GM12878 (cell line): Measurements from ENCODE around the gene LRP10. TPM values are rescaled to one million over a fixed set of nuclear protein-coding genes. Genes with fewer than 3 reads are reported as not detected.

ENCODE experiments used
- ATAC-seq: fragments of 200-7000 bp; cut with Tn5 transposase; 3 replicates; pipeline ENCODE4 v1.9.1; 2020; ENCODE audit warnings: mild to moderate bottlenecking, moderate library complexity
- BruUV-seq: library from RNA; stranded (reverse); fragments of 400-500 nt; replicated peaks from 2 replicates; lab custom pipeline; 2021; lab: Mats Ljungman, UMichigan
- CTCF ChIA-PET: fragments of 300-600 bp; sonication (Branson Sonifier 250); formaldehyde crosslinking; extraction: SDS; loops from one replicate; lab custom pipeline; 2021; ENCODE audit warnings: inconsistent platforms; lab: Yijun Ruan, JAX
- POLR2A ChIA-PET: fragments of 350-600 bp; formaldehyde crosslinking; extraction: SDS; loops from one replicate; lab custom pipeline; 2021; ENCODE audit warnings: inconsistent platforms; lab: Charles Lee
- RAD21 ChIA-PET: fragments of 300-600 bp; sonication (Branson Sonifier 250); formaldehyde crosslinking; loops from one replicate; lab custom pipeline; 2023; ENCODE audit warnings: antibody characterized with exemption; ENCODE audit not compliant: unreplicated experiment; lab: Charles Lee
- SMC1A ChIA-PET: fragments of 300-600 bp; sonication (Branson Sonifier 250); formaldehyde crosslinking; loops from one replicate; lab custom pipeline; 2023; ENCODE audit not compliant: unreplicated experiment, uncharacterized antibody; lab: Charles Lee
- DNase-seq: peaks from one replicate; pipeline ENCODE4 v3.0.0-alpha.2; 2011; ENCODE audit warnings: low read depth, low spot score
- FAIRE-seq: peaks from 3 replicates; lab custom pipeline; 2011; peaks lifted over from hg19 to GRCh38; lab: Jason Lieb, UNC
- H2AFZ ChIP-seq: 2 replicates; pipeline ENCODE4 v1.6.0; 2011; ENCODE audit warnings: low read depth, low read length, control low read depth; ENCODE audit not compliant: control insufficient read depth
- H3K27ac ChIP-seq: 2 replicates; pipeline ENCODE4 v1.5.1; 2011; ENCODE audit warnings: control low read depth; ENCODE audit not compliant: control insufficient read depth, insufficient read depth
- H3K27me3 ChIP-seq, 2 experiments: replicated peaks in 1 of 2; 2 replicates each; pipeline versions ENCODE4 v1.6.0 to v1.6.1; 2011; ENCODE audit warnings: low read length in 1 of 2; ENCODE audit not compliant: control insufficient read depth in 2 of 2, insufficient read depth in 2 of 2
- H3K36me3 ChIP-seq, 2 experiments: 2 replicates each; pipeline ENCODE4 v1.5.1; 2011; ENCODE audit warnings: low read length in 1 of 2; ENCODE audit not compliant: control insufficient read depth in 2 of 2, insufficient read depth in 2 of 2
- H3K4me1 ChIP-seq: 2 replicates; pipeline ENCODE4 v1.6.1; 2011; ENCODE audit warnings: mild to moderate bottlenecking, low read length, moderate library complexity, mixed read lengths; ENCODE audit not compliant: control insufficient read depth, insufficient read depth
- H3K4me2 ChIP-seq: 2 replicates; pipeline ENCODE4 v1.6.0; 2011; ENCODE audit warnings: control low read depth; ENCODE audit not compliant: control insufficient read depth, insufficient read depth
- H3K4me3 ChIP-seq: fragments of 200-600 bp; sonication (generic); 2 replicates; pipeline ENCODE4 v1.5.1; 2016
- H3K79me2 ChIP-seq: 2 replicates; pipeline ENCODE4 v1.6.0; 2011; ENCODE audit warnings: low read length; ENCODE audit not compliant: control insufficient read depth, insufficient read depth
- H3K9ac ChIP-seq: 2 replicates; pipeline ENCODE4 v1.8.0; 2011; ENCODE audit warnings: low read length, control low read depth, mixed read lengths; ENCODE audit not compliant: control insufficient read depth, insufficient read depth
- H3K9me3 ChIP-seq: replicated peaks from 3 replicates; pipeline ENCODE4 v1.5.1; 2011; ENCODE audit warnings: mild to moderate bottlenecking, low read length; ENCODE audit not compliant: control insufficient read depth, insufficient read depth
- H4K20me1 ChIP-seq: 2 replicates; pipeline ENCODE4 v1.6.0; 2011; ENCODE audit not compliant: control insufficient read depth, insufficient read depth
- CREB1 ChIP-seq: IDR thresholded peaks from 2 replicates; pipeline ENCODE4 v1.6.1; 2012; ENCODE audit warnings: low read depth, mild to moderate bottlenecking, inconsistent platforms
- POLR2AphosphoS2 ChIP-seq: IDR thresholded peaks from 2 replicates; pipeline ENCODE4 v1.6.1; 2011; ENCODE audit warnings: low read depth, mild to moderate bottlenecking, low read length, improper control_type of control experiment, moderate library complexity
- RAD51 ChIP-seq: fragments of 450-650 bp; IDR thresholded peaks from 2 replicates; pipeline ENCODE4 v1.6.1; 2016; ENCODE audit warnings: moderate library complexity, mild to moderate bottlenecking, inconsistent platforms
- RELA ChIP-seq: fragments of 450-650 bp; IDR thresholded peaks from 2 replicates; pipeline ENCODE4 v1.8.0; 2014; ENCODE audit warnings: borderline replicate concordance; ENCODE audit not compliant: partially characterized antibody
- WGBS: methylation state at CpG from one replicate; pipeline ENCODE4 v1.1.6; 2016; ENCODE audit warnings: low lambda C conversion rate; ENCODE audit not compliant: insufficient replicate concordance, insufficient coverage; ENCODE audit errors: missing lambda C conversion rate; 5-methylcytosine and 5-hydroxymethylcytosine counted together
- in situ Hi-C: fragments of 300-500 bp; cut with MboI; formaldehyde crosslinking; loops from 9 replicates; pipeline ENCODE4 v1.14.3; 2018; ENCODE audit warnings: mixed read lengths
- intact Hi-C: fragments of 100-400 bp; cut with micrococcal nuclease; formaldehyde crosslinking; loops from one replicate; pipeline ENCODE4 v1.14.2; 2022; ENCODE audit not compliant: unreplicated experiment
- polyA plus RNA-seq, 11 experiments: library from polyadenylated mRNA; depleted of rRNA in 4 of 11; unstranded in 6 of 11; stranded (reverse) in 5 of 11; fragments of >200 nt; fragmentation: Nextera tagmentation in 4 of 11; fragmentation: Illumina TruSeq in 1 of 11; extraction: Ambion mirVana in 4 of 11; extraction: Trizol in 1 of 11; gene quantifications; 1 replicate in 1 of 11; 2 replicates in 10 of 11; pipeline versions ENCODE4 v1.2.1 to v1.2.3, GENCODE V29; 2011 to 2016; ENCODE audit warnings: inconsistent platforms in 2 of 11, missing spikeins in 2 of 11, low read depth in 1 of 11
- total RNA-seq, 4 experiments: library from RNA; depleted of rRNA in 3 of 4; stranded (reverse); fragments of >200 nt in 3 of 4; fragmentation: Illumina TruSeq in 1 of 4; extraction: Trizol in 1 of 4; gene quantifications; 2 replicates each; pipeline versions ENCODE4 v1.2.1 to v1.2.3, GENCODE V29; 2013 to 2021

Gene LRP10
- total and polyA plus RNA-seq, 10 of the 15 experiments (the other 5 are each of a cell fraction or from before 2014, with no cell fraction given): 3.0 to 56.9 (median 20.9) TPM

DNA sequence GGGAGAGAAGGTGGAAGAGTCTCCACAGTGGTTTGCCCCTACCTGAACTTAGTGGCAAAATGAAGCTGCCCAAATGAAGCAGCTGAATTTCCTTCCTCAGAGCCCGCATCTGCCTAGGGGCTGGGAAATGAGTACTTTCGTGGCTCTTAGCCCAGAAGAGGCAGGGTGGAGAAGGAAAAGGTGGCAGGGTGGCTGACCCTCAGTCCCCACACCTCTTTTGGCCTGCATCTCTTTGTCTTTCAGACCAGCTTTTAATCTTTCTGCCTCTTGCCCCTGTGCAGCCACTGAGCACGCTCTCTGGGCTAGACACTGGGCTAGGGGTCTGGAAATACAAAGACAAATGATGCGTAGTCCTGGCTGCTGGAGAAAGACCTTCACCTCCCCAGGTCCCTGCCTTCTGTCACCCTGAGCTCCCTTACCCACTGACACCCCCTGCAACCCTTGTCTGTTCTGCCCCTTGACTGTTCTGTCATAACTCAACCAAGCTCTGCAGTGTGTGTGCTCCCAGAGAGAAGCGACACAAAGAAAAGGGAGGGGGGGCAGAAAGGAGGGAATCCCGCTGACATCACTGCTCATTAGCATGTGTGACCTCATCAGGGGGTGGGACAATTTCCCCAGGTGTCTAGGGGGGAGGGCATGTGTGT, 11.1 kb downstream of the LRP10 start:
- Histone ChIP-seq H3K9ac (no peak overlapping the region), H3K9me3 (no peaks in the 10 kb centered on the region), H4K20me1 (no peaks in the 10 kb centered on the region), H3K27ac (no peak overlapping the region), H3K4me1 (peaks cover 17% of the 10 kb centered on the region), H3K4me2 (no peak overlapping the region), H3K4me3 (no peak overlapping the region), H3K79me2 (peaks cover 2% of the 10 kb centered on the region; the same call in 1 of the 2 replicates)
- 48% methylated on average over 6 of the region's 6 CpGs for WGBS
- intact Hi-C loops: no loop called here
- in situ Hi-C loops: no loop called here
- no peak for ATAC-seq
- CTCF ChIA-PET: interaction anchor here (0.6 to 10.8 kb wide), 4 partner anchors 10 to 189 kb away, joined by 4 to 174 read pairs (median 6); partner anchors contain the start of gene LRP10
- BruUV-seq: no TSS peak
- no peak for FAIRE-seq
- SMC1A ChIA-PET: interaction anchor here (0.8 to 9.5 kb wide), 5 partner anchors 7 to 19 kb away, joined by 3 to 110 read pairs (median 4); partner anchors contain the start of gene LRP10
- TF ChIP-seq CREB1 (peak; percentile 66), POLR2AphosphoS2 (0 out of 2 replicates have a peak, but pooled peaks have one; percentile 9), RAD51 (no peak), RELA (no peak)
- TF ChIP-seq, all 136 proteins: peak for 2
- no peak for DNase-seq
- Histone ChIP-seq H2AFZ (no peak overlapping the region), H3K36me3 (peaks cover 0 to 9% of the 10 kb centered on the region in 2 experiments; a peak in 1 of 4 replicates), H3K27me3 (no peaks in the 10 kb centered on the region)
- ChIA-PET POLR2A (interaction anchor here (0.6 to 5.6 kb wide), 5 partner anchors 10 to 298 kb away, joined by 3 to 45 read pairs (median 4); partner anchors contain the start of gene LRP10), RAD21 (interaction anchor here (0.7 to 1.2 kb wide), 3 partner anchors 10 to 18 kb away, joined by 3 to 5 read pairs (median 3); no protein-coding TSS in a partner anchor)
